ENCODE data around the gene EPS8L2.

DNA sequence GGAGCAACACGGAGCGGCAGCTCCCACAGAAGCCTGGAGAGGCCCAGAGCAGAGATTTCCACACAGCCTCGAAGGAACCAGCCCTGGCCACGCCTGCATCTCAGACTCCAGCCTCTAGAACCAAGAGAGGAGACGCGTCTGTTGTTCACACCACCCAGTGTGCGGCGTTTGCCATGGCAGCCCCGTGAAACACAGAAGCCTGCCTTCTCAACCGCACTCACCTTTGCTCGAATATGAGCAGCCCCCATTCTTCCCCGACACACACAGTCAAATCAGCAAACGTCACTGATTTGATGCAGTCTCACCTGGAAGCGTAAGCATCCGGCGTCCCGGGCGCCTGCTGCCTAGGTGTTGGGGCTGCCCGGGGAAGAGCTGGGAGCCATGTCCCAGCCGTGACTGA lies 27.0 kb downstream of the EPS8L2 start:
- TF ChIP-seq, protein P1, sequence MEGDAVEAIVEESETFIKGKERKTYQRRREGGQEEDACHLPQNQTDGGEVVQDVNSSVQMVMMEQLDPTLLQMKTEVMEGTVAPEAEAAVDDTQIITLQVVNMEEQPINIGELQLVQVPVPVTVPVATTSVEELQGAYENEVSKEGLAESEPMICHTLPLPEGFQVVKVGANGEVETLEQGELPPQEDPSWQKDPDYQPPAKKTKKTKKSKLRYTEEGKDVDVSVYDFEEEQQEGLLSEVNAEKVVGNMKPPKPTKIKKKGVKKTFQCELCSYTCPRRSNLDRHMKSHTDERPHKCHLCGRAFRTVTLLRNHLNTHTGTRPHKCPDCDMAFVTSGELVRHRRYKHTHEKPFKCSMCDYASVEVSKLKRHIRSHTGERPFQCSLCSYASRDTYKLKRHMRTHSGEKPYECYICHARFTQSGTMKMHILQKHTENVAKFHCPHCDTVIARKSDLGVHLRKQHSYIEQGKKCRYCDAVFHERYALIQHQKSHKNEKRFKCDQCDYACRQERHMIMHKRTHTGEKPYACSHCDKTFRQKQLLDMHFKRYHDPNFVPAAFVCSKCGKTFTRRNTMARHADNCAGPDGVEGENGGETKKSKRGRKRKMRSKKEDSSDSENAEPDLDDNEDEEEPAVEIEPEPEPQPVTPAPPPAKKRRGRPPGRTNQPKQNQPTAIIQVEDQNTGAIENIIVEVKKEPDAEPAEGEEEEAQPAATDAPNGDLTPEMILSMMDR (conservative IDR thresholded peaks at IDR 0.05; ENCODE audit: low read depth, low read length) = no peak
- TF ChIP-seq EZH2 (IDR thresholded peaks at IDR 0.05; ENCODE audit: borderline replicate concordance, low read depth, low read length, poor library complexity, severe bottlenecking) = no peak

Measured in A673 (cell line).